H9 (cell line): ENCODE results near the gene STK24. TPM values are rescaled to one million over a fixed set of nuclear protein-coding genes. Genes with fewer than 3 reads are reported as not detected.

ENCODE experiments used
- DNase-seq: peaks from one replicate; pipeline ENCODE4 v3.0.0-alpha.2; 2017
- H2AFZ ChIP-seq: one replicate; pipeline ENCODE4 v1.6.1; 2013; ENCODE audit warnings: mild to moderate bottlenecking, low read length, control low read depth, moderate library complexity
- H2AK5ac ChIP-seq: 2 replicates; pipeline ENCODE4 v1.6.1; 2013; ENCODE audit warnings: low read length, control low read depth, mixed read lengths; ENCODE audit not compliant: insufficient read length
- H2BK120ac ChIP-seq: one replicate; pipeline ENCODE4 v1.6.1; 2013; ENCODE audit warnings: low read depth, mild to moderate bottlenecking, low read length, control low read depth, inconsistent platforms; ENCODE audit not compliant: poor library complexity, severe bottlenecking
- H2BK12ac ChIP-seq: 2 replicates; pipeline ENCODE4 v1.6.1; 2013; ENCODE audit warnings: low read length, control low read depth, mixed read lengths, low read depth; ENCODE audit not compliant: insufficient read length
- H2BK15ac ChIP-seq: 2 replicates; pipeline ENCODE4 v1.6.1; 2013; ENCODE audit warnings: low read depth, low read length, control low read depth
- H2BK20ac ChIP-seq: one replicate; pipeline ENCODE4 v1.6.1; 2013; ENCODE audit warnings: low read depth, mild to moderate bottlenecking, low read length, control low read depth, inconsistent platforms; ENCODE audit not compliant: poor library complexity, severe bottlenecking
- H2BK5ac ChIP-seq: 2 replicates; pipeline ENCODE4 v1.6.1; 2013; ENCODE audit warnings: low read length, control low read depth, mixed read lengths; ENCODE audit not compliant: insufficient read length
- H3K14ac ChIP-seq: 2 replicates; pipeline ENCODE4 v1.6.1; 2013; ENCODE audit warnings: low read length, control low read depth; ENCODE audit not compliant: insufficient read depth
- H3K18ac ChIP-seq: 2 replicates; pipeline ENCODE4 v1.6.1; 2013; ENCODE audit warnings: low read depth, mild to moderate bottlenecking, mixed read lengths, low read length, control low read depth; ENCODE audit not compliant: insufficient read length
- H3K23ac ChIP-seq: 2 replicates; pipeline ENCODE4 v1.6.1; 2013; ENCODE audit warnings: low read length, control low read depth, mixed read lengths, low read depth; ENCODE audit not compliant: insufficient read length
- H3K23me2 ChIP-seq: 2 replicates; pipeline ENCODE4 v1.6.1; 2013; ENCODE audit warnings: low read depth, mild to moderate bottlenecking, mixed read lengths, low read length, control low read depth; ENCODE audit not compliant: insufficient read length, poor library complexity, severe bottlenecking
- H3K27ac ChIP-seq: 2 replicates; pipeline ENCODE4 v1.5.1; 2013; ENCODE audit warnings: low read length, control low read depth, mixed read lengths, low read depth; ENCODE audit not compliant: insufficient read length
- H3K27me3 ChIP-seq: 2 replicates; pipeline ENCODE4 v1.6.1; 2013; ENCODE audit warnings: low read length, control low read depth, inconsistent platforms; ENCODE audit not compliant: insufficient read depth
- H3K4ac ChIP-seq: 2 replicates; pipeline ENCODE4 v1.6.1; 2013; ENCODE audit warnings: low read depth, mild to moderate bottlenecking, control low read depth, inconsistent platforms, low read length, moderate library complexity
- H3K4me1 ChIP-seq: 2 replicates; pipeline ENCODE4 v1.6.1; 2013; ENCODE audit warnings: low read length, control low read depth, inconsistent platforms; ENCODE audit not compliant: insufficient read depth
- H3K4me2 ChIP-seq: 2 replicates; pipeline ENCODE4 v1.6.1; 2013; ENCODE audit warnings: low read length, control low read depth, mixed read lengths; ENCODE audit not compliant: insufficient read length, insufficient read depth
- H3K56ac ChIP-seq: 2 replicates; pipeline ENCODE4 v1.6.1; 2013; ENCODE audit warnings: low read depth, mild to moderate bottlenecking, mixed read lengths, low read length, control low read depth; ENCODE audit not compliant: insufficient read length
- H3K79me1 ChIP-seq: 2 replicates; pipeline ENCODE4 v1.6.1; 2013; ENCODE audit warnings: low read depth, mild to moderate bottlenecking, moderate library complexity, low read length, control low read depth, inconsistent platforms; ENCODE audit not compliant: insufficient read depth, poor library complexity, severe bottlenecking
- H3K79me2 ChIP-seq: 2 replicates; pipeline ENCODE4 v1.6.1; 2013; ENCODE audit warnings: low read length, control low read depth, inconsistent platforms; ENCODE audit not compliant: insufficient read depth
- H3K9ac ChIP-seq: 2 replicates; pipeline ENCODE4 v1.6.1; 2013; ENCODE audit warnings: low read length, control low read depth, mixed read lengths; ENCODE audit not compliant: insufficient read length; ENCODE audit errors: extremely low read depth
- H3K9me3 ChIP-seq: one replicate; pipeline ENCODE4 v1.6.1; 2013; ENCODE audit warnings: low read depth, low read length, inconsistent platforms; ENCODE audit not compliant: control insufficient read depth
- H3T11ph ChIP-seq: one replicate; pipeline ENCODE4 v1.6.1; 2013; ENCODE audit warnings: mild to moderate bottlenecking, low read length, control low read depth, inconsistent platforms
- H4K20me1 ChIP-seq: one replicate; pipeline ENCODE4 v1.6.1; 2013; ENCODE audit not compliant: control insufficient read depth, insufficient read length, insufficient read depth
- H4K5ac ChIP-seq: 2 replicates; pipeline ENCODE4 v1.6.1; 2013; ENCODE audit warnings: low read depth, mild to moderate bottlenecking, mixed read lengths, low read length, control low read depth; ENCODE audit not compliant: insufficient read length
- H4K8ac ChIP-seq: replicated peaks from 2 replicates; pipeline ENCODE4 v1.6.1; 2013; ENCODE audit warnings: low read length, control low read depth, mixed read lengths, low read depth; ENCODE audit not compliant: insufficient read length
- H4K91ac ChIP-seq: 2 replicates; pipeline ENCODE4 v1.6.1; 2013; ENCODE audit warnings: low read depth, mild to moderate bottlenecking, moderate library complexity, mixed read lengths, low read length, control low read depth; ENCODE audit not compliant: insufficient read length
- H3K27ac Mint-ChIP-seq, 3 experiments: 2 replicates in 2 of 3; 3 replicates in 1 of 3; pipeline ENCODE4 v1.8.0; 2020 to 2021; ENCODE audit warnings: mixed read lengths in 3 of 3, mild to moderate bottlenecking in 1 of 3, moderate library complexity in 1 of 3
- H3K27me3 Mint-ChIP-seq: 2 replicates; pipeline ENCODE4 v1.8.0; 2021; ENCODE audit warnings: low read depth, mild to moderate bottlenecking, moderate library complexity, mixed read lengths
- H3K36me3 Mint-ChIP-seq, 3 experiments: 2 replicates in 2 of 3; 3 replicates in 1 of 3; pipeline ENCODE4 v1.8.0; 2020 to 2021; ENCODE audit warnings: low read depth in 3 of 3, mixed read lengths in 3 of 3; ENCODE audit not compliant: insufficient read depth in 1 of 3
- H3K4me1 Mint-ChIP-seq, 2 experiments: 2 replicates each; pipeline ENCODE4 v1.8.0; 2020; ENCODE audit warnings: mixed read lengths in 2 of 2
- H3K4me3 Mint-ChIP-seq, 2 experiments: 2 replicates in 1 of 2; 3 replicates in 1 of 2; pipeline ENCODE4 v1.8.0; 2020 to 2021; ENCODE audit warnings: mild to moderate bottlenecking in 2 of 2, mixed read lengths in 2 of 2, moderate library complexity in 1 of 2
- H3K9me3 Mint-ChIP-seq, 2 experiments: 2 replicates in 1 of 2; 3 replicates in 1 of 2; pipeline ENCODE4 v1.8.0; 2020; ENCODE audit warnings: mild to moderate bottlenecking in 2 of 2, mixed read lengths in 2 of 2, moderate library complexity in 1 of 2
- CTCF ChIP-seq: fragments of 200-600 bp; sonication (generic); conservative IDR thresholded peaks from 3 replicates; pipeline ENCODE4 v1.8.0; 2021; ENCODE audit warnings: antibody characterized with exemption, mild to moderate bottlenecking
- WGBS: extraction: QIAGEN DNeasy Blood & Tissue Kit; methylation state at CpG from one replicate; pipeline ENCODE4 v1.1.7; 2013; ENCODE audit warnings: missing lambda C conversion rate, low lambda C conversion rate, mixed read lengths; ENCODE audit not compliant: insufficient read length; ENCODE audit errors: extremely low coverage; 5-methylcytosine and 5-hydroxymethylcytosine counted together
- total RNA-seq: library from RNA; stranded (reverse); gene quantifications from 2 replicates; pipeline ENCODE4 v1.2.1, GENCODE V29; 2021

Gene STK24
- total RNA-seq, 1 experiment from 2014 or later = 134 TPM

GRCh38 chr13:98406971-98407370, 169.9 kb downstream of the STK24 start:
- Histone ChIP-seq H4K91ac (no peak overlapping the region), H3K27ac (no peak overlapping the region), H2AK5ac (no peak overlapping the region), H2AFZ (no peak overlapping the region), H2BK5ac (no peak overlapping the region), H3K4me2 (no peak overlapping the region), H4K20me1 (no peaks in the 10 kb centered on the region), H3T11ph (no peak overlapping the region), H3K14ac (no peak overlapping the region), H3K18ac (no peak overlapping the region), H3K79me2 (no peaks in the 10 kb centered on the region), H3K4me1 (no peaks in the 10 kb centered on the region), H2BK120ac (no peak overlapping the region), H3K23ac (no peak overlapping the region), H4K5ac (no peak overlapping the region), H3K4ac (no peak overlapping the region), H3K9ac (no peak overlapping the region), H4K8ac (no peak overlapping the region), H2BK12ac (no peak overlapping the region), H3K56ac (no peak overlapping the region), H3K79me1 (no peaks in the 10 kb centered on the region), H3K27me3 (no peaks in the 10 kb centered on the region), H2BK15ac (no peak overlapping the region), H3K9me3 (no peaks in the 10 kb centered on the region), H3K23me2 (no peaks in the 10 kb centered on the region), H2BK20ac (no peak overlapping the region)
- peaks cover 8 to 11% of the 10 kb centered on the region in 2 experiments for H3K4me1 Mint-ChIP-seq
- H3K36me3 Mint-ChIP-seq = peaks cover 4 to 28% (median 25%) of the 10 kb centered on the region in 3 experiments; a peak in 6 of 7 replicates
- H3K27me3 Mint-ChIP-seq = no peaks in the 10 kb centered on the region; the same call in 1 of the 2 replicates
- H3K4me3 Mint-ChIP-seq = no peak overlapping the region
- peak overlapping the region in 1 of 3 experiments; percentile 2; a peak in 1 of 7 replicates for H3K27ac Mint-ChIP-seq
- no peak for TF ChIP-seq CTCF
- WGBS = no CpG with 5 or more reads among the region's 9 CpGs
- DNase-seq = no peak
- no peaks in the 10 kb centered on the region for H3K9me3 Mint-ChIP-seq
